AG04450 (cell line): ENCODE data around the gene ENGASE. TPM values are rescaled to one million over a fixed set of nuclear protein-coding genes. Genes with fewer than 3 reads are reported as not detected.
A peak's percentile ranks its signal among the peaks of the same experiment; 100 is the strongest.

ENCODE experiments used
- CTCF ChIA-PET: fragments of 300-600, 350-600 bp; formaldehyde crosslinking; extraction: SDS; loops from one replicate; lab custom pipeline; 2022; ENCODE audit warnings: antibody characterized with exemption, inconsistent platforms; lab: Charles Lee
- POLR2A ChIA-PET: fragments of 350-600 bp; formaldehyde crosslinking; extraction: SDS; loops from one replicate; lab custom pipeline; 2021; ENCODE audit warnings: antibody characterized with exemption, inconsistent platforms; lab: Yijun Ruan, JAX
- DNase-seq: peaks from one replicate; pipeline ENCODE4 v3.0.0-alpha.2; 2011; ENCODE audit warnings: low read depth, low spot score
- H3K27ac ChIP-seq: one replicate; pipeline ENCODE4 v1.5.1; 2012; ENCODE audit warnings: low read depth, low read length, control low read depth
- H3K27me3 ChIP-seq: one replicate; pipeline ENCODE4 v1.6.0; 2012; ENCODE audit warnings: low read length; ENCODE audit not compliant: control insufficient read depth, insufficient read depth
- H3K4me3 ChIP-seq: 2 replicates; pipeline ENCODE4 v1.5.1; 2011; ENCODE audit warnings: mild to moderate bottlenecking, low read depth, low read length, control low read depth
- H3K9me3 ChIP-seq: 2 replicates; pipeline ENCODE4 v1.5.1; 2012; ENCODE audit warnings: low read length; ENCODE audit not compliant: control insufficient read depth, insufficient read depth
- CTCF ChIP-seq: IDR thresholded peaks from 2 replicates; pipeline ENCODE4 v1.5.1; 2011; ENCODE audit warnings: low read depth, low read length, control low read depth, inconsistent platforms
- polyA plus RNA-seq: library from polyadenylated mRNA; depleted of rRNA; stranded (reverse); fragments of >200 nt; gene quantifications from 2 replicates; pipeline ENCODE4 v1.2.3, GENCODE V29; 2011

The ENGASE gene
- polyA plus RNA-seq, 1 experiment, result 5.9 TPM

GRCh38 chr17:79035686-79036085 is 38.9 kb upstream of the ENGASE start:
- CTCF ChIA-PET, result interaction anchor here (0.7 to 3.8 kb wide), 5 partner anchors 10 to 71 kb away, joined by 3 to 34 read pairs (median 3); no protein-coding TSS in a partner anchor

GRCh38 chr17:79036181-79036580 is 38.4 kb upstream of the ENGASE start:
- no peaks in the 10 kb centered on the region for H3K27me3 ChIP-seq
- no peak overlapping the region for H3K4me3 ChIP-seq
- CTCF ChIA-PET, result interaction anchor here (0.8 to 3.8 kb wide), 5 partner anchors 9 to 46 kb away, joined by 3 to 34 read pairs (median 4); no protein-coding TSS in a partner anchor
- POLR2A ChIA-PET, result interaction anchor here (1.1 to 1.8 kb wide), 3 partner anchors 10 to 38 kb away, joined by 3 to 15 read pairs (median 4); partner anchors contain the start of gene ENGASE
- TF ChIP-seq CTCF, result no peak
- DNase-seq, result no peak
- peak overlapping the region; percentile 49 for H3K27ac ChIP-seq
- H3K9me3 ChIP-seq, result no peaks in the 10 kb centered on the region; the same call in 1 of the 2 replicates

More at GRCh38 chr17:79035686-79036085, 38.9 kb upstream of the ENGASE start:
- no peaks in the 10 kb centered on the region; the same call in 1 of the 2 replicates for H3K9me3 ChIP-seq
- TF ChIP-seq CTCF, result no peak
- no peaks in the 10 kb centered on the region for H3K27me3 ChIP-seq
- H3K27ac ChIP-seq, result no peak overlapping the region
- H3K4me3 ChIP-seq, result no peak overlapping the region
- POLR2A ChIA-PET, result interaction anchor here (1.8 kb wide), 1 partner anchor 9 kb away, joined by 15 read pairs; no protein-coding TSS in a partner anchor
- no peak for DNase-seq

- no peak for TF ChIP-seq CTCF
- Histone ChIP-seq H3K27ac (peak overlapping the region; percentile 11), H3K9me3 (no peaks in the 10 kb centered on the region; the same call in 1 of the 2 replicates), H3K27me3 (no peaks in the 10 kb centered on the region), H3K4me3 (no peak overlapping the region)
- ChIA-PET POLR2A (interaction anchor here (1.1 to 1.8 kb wide), 3 partner anchors 10 to 38 kb away, joined by 3 to 15 read pairs (median 4); partner anchors contain the start of gene ENGASE), CTCF (interaction anchor here (0.8 to 3.8 kb wide), 6 partner anchors 9 to 46 kb away, joined by 3 to 34 read pairs (median 4); no protein-coding TSS in a partner anchor)
- DNase-seq, result peak; percentile 78
Measured at GRCh38 chr17:79036596-79036995, 38.0 kb upstream of the ENGASE start.

- no peaks in the 10 kb centered on the region for H3K27me3 ChIP-seq
- no peak for TF ChIP-seq CTCF
- ChIA-PET CTCF (interaction anchor here (2.5 kb wide), 1 partner anchor 44 kb away, joined by 8 read pairs; no protein-coding TSS in a partner anchor), POLR2A (no interaction called here)
- no peaks in the 10 kb centered on the region; the same call in 1 of the 2 replicates for H3K9me3 ChIP-seq
- H3K27ac ChIP-seq, result peak overlapping the region; percentile 80
- DNase-seq, result peak; percentile 64
- no peak overlapping the region for H3K4me3 ChIP-seq
Measured at GRCh38 chr17:79038545-79039135, 36.0 kb upstream of the ENGASE start.

- Histone ChIP-seq H3K27me3 (no peaks in the 10 kb centered on the region), H3K4me3 (no peak overlapping the region), H3K9me3 (no peaks in the 10 kb centered on the region; the same call in 1 of the 2 replicates), H3K27ac (peak overlapping the region; percentile 80)
- no peak for TF ChIP-seq CTCF
- DNase-seq, result no peak
- CTCF ChIA-PET, result interaction anchor here (1.1 to 2.5 kb wide), 2 partner anchors 43 to 353 kb away, joined by 3 to 8 read pairs; no protein-coding TSS in a partner anchor
- POLR2A ChIA-PET, result no interaction called here
Measured at GRCh38 chr17:79039171-79039570, 35.5 kb upstream of the ENGASE start.
